Hepatocyte (in vitro differentiated cells): ENCODE measurements around the gene SPSB3. TPM values are rescaled to one million over a fixed set of nuclear protein-coding genes. Genes with fewer than 3 reads are reported as not detected.

Source experiments
- DNase-seq: peaks from one replicate; pipeline ENCODE4 v3.0.0-alpha.2; 2016; ENCODE audit warnings: low spot score
- H2AFZ ChIP-seq: fragments of 200-600 bp; sonication (generic); 2 replicates; pipeline ENCODE4 v1.6.0; 2016; ENCODE audit warnings: antibody characterized with exemption, mild to moderate bottlenecking
- H3K27ac ChIP-seq: fragments of 200-600 bp; sonication (generic); 2 replicates; pipeline ENCODE4 v1.5.1; 2016; ENCODE audit warnings: mild to moderate bottlenecking
- H3K27me3 ChIP-seq: fragments of 200-600 bp; sonication (generic); 2 replicates; pipeline ENCODE4 v1.6.1; 2016
- H3K36me3 ChIP-seq: fragments of 200-600 bp; sonication (generic); replicated peaks from 2 replicates; pipeline ENCODE4 v1.5.1; 2016; ENCODE audit warnings: low read depth; ENCODE audit not compliant: insufficient read depth
- H3K4me1 ChIP-seq: fragments of 200-600 bp; sonication (generic); 2 replicates; pipeline ENCODE4 v1.5.1; 2016; ENCODE audit warnings: mild to moderate bottlenecking, moderate library complexity; ENCODE audit not compliant: insufficient read depth
- H3K4me2 ChIP-seq: fragments of 200-600 bp; sonication (generic); 2 replicates; pipeline ENCODE4 v1.6.0; 2016
- H3K4me3 ChIP-seq: fragments of 200-600 bp; sonication (generic); 2 replicates; pipeline ENCODE4 v1.5.1; 2016; ENCODE audit warnings: mild to moderate bottlenecking
- H3K79me2 ChIP-seq: fragments of 200-600 bp; sonication (generic); 2 replicates; pipeline ENCODE4 v1.6.0; 2017; ENCODE audit warnings: mild to moderate bottlenecking
- H3K9me2 ChIP-seq: fragments of 200-600 bp; sonication (generic); replicated peaks from 2 replicates; pipeline ENCODE4 v1.6.0; 2017; ENCODE audit warnings: mild to moderate bottlenecking; ENCODE audit not compliant: insufficient read depth
- H3K9me3 ChIP-seq: fragments of 200-600 bp; sonication (generic); 2 replicates; pipeline ENCODE4 v1.5.1; 2016; ENCODE audit warnings: low read depth, mild to moderate bottlenecking
- H4K20me1 ChIP-seq: fragments of 200-600 bp; sonication (generic); 2 replicates; pipeline ENCODE4 v1.6.0; 2016; ENCODE audit warnings: mild to moderate bottlenecking; ENCODE audit not compliant: insufficient read depth, poor library complexity, severe bottlenecking
- EZH2 ChIP-seq: fragments of 200-600 bp; sonication (generic); IDR thresholded peaks from 2 replicates; pipeline ENCODE4 v1.6.1; 2016; ENCODE audit warnings: antibody characterized with exemption, mild to moderate bottlenecking, borderline replicate concordance
- EZH2phosphoT487 ChIP-seq: fragments of 200-600 bp; sonication (generic); IDR thresholded peaks from one replicate; pipeline ENCODE4 v1.6.1; 2018; ENCODE audit warnings: antibody characterized with exemption, mild to moderate bottlenecking, low read depth, moderate library complexity; ENCODE audit not compliant: unreplicated experiment, severe bottlenecking
- WGBS: methylation state at CpG from one replicate; pipeline ENCODE4 v1.1.6; 2016; ENCODE audit warnings: low lambda C conversion rate; ENCODE audit errors: missing lambda C conversion rate; 5-methylcytosine and 5-hydroxymethylcytosine counted together
- polyA plus RNA-seq: library from polyadenylated mRNA; unstranded; fragments of >200 nt; fragmentation: Nextera tagmentation; extraction: Ambion mirVana; gene quantifications from 2 replicates; pipeline ENCODE4 v1.2.1, GENCODE V29; 2016
- total RNA-seq: library from RNA; depleted of rRNA; stranded (reverse); fragments of >200 nt; gene quantifications from 2 replicates; pipeline ENCODE4 v1.2.3, GENCODE V29; 2014
- TF ChIP-seq, protein P1 (sequence below): fragments of 200-600 bp; sonication (generic); IDR thresholded peaks from 2 replicates; pipeline ENCODE4 v1.5.1; 2016; ENCODE audit warnings: antibody characterized with exemption, mild to moderate bottlenecking; ENCODE audit not compliant: poor library complexity

Gene SPSB3
- total and polyA plus RNA-seq, 2 experiments from 2014 or later, result 38.8 to 64.6 TPM

DNA sequence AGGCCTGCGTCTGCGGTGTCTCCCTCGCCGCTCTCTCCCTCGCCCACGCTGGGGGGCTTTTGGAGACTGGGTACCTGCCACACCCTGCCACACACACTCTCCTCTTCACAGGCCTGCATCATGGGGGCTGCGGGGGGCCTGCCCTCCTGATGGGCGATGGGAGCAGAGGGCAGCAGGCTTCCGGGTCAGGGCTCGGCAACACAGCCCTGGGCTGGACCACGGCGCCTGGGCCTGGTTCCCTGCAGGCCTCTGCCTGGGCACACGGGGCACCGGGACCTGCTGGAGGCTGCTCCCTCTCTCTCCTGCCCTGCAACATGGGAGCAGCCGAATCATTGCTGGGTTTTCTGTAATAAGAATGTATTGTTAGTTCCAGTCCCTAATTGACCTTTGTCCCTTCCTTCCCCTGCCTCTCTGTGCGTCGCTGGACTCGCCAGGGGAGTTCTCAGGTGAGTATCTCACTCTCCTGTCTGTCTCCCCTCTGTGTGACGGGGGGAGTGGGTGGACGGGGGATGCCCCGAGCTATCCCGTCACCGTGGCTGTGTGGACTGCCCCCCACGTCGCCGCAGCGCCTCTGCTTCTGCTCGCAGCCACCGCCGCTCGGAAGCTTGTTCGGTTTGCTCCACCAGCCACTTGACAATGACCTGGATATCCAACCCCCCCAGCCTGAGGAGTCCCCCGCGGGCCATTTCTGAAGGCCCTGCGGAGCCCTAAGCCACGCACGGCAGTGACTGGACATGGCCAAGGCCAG, 24.5 kb downstream of the SPSB3 start:
- Histone ChIP-seq H3K27me3 (no peaks in the 10 kb centered on the region), H3K79me2 (no peaks in the 10 kb centered on the region), H3K4me1 (peaks cover 9% of the 10 kb centered on the region), H3K9me3 (no peaks in the 10 kb centered on the region), H3K4me3 (no peak overlapping the region), H2AFZ (no peak overlapping the region), H4K20me1 (peaks cover under 1% of the 10 kb centered on the region), H3K4me2 (peak overlapping the region; percentile 59), H3K36me3 (no peaks in the 10 kb centered on the region), H3K9me2 (no peaks in the 10 kb centered on the region), H3K27ac (no peak overlapping the region)
- no peak for TF ChIP-seq EZH2
- TF ChIP-seq, protein P1, sequence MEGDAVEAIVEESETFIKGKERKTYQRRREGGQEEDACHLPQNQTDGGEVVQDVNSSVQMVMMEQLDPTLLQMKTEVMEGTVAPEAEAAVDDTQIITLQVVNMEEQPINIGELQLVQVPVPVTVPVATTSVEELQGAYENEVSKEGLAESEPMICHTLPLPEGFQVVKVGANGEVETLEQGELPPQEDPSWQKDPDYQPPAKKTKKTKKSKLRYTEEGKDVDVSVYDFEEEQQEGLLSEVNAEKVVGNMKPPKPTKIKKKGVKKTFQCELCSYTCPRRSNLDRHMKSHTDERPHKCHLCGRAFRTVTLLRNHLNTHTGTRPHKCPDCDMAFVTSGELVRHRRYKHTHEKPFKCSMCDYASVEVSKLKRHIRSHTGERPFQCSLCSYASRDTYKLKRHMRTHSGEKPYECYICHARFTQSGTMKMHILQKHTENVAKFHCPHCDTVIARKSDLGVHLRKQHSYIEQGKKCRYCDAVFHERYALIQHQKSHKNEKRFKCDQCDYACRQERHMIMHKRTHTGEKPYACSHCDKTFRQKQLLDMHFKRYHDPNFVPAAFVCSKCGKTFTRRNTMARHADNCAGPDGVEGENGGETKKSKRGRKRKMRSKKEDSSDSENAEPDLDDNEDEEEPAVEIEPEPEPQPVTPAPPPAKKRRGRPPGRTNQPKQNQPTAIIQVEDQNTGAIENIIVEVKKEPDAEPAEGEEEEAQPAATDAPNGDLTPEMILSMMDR, result no peak
- TF ChIP-seq EZH2phosphoT487, result no peak
- 83% methylated on average over 36 of the region's 37 CpGs for WGBS
- no peak for DNase-seq

DNA sequence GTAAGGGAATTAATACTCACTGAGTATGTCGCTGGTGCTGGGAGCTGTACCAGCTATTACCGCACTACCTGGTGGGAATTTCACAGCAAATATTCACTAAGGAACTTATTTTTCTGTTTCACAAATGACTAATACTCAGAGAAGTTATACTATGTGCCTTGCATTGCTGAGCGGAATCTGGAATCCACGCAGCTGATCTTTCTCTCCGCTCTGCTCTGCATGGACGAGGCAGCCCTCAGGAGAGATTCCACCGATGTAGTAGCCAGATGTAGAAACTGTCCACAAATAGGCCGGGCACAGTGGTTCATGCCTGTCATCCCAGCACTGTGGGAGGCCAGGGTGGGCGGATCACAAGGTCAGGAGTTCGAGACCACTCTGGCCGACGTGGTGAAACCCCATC, 28.2 kb downstream of the SPSB3 start:
- Histone ChIP-seq H4K20me1 (no peaks in the 10 kb centered on the region), H3K27ac (no peak overlapping the region), H3K36me3 (no peaks in the 10 kb centered on the region)

DNA sequence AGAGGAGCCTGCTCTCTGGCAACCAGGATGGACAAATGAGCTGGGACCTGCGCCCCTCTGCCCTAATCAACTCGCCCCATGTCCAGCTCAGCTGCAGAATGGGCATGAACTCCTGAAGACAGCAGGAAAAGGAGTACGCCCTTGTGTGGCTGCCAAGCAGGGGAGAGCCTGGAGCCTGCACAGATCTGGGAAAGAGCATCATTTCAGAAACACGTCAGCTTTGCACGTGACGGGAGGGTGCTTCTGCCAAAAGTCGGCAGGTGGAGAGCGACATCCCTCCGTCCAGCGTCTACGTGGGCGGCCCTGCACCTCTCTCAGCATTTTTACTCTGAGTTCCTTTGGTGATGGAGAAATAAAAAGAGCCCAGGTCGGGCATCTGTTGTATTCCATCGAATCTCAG, 29.5 kb downstream of the SPSB3 start:
- Histone ChIP-seq H4K20me1 (no peaks in the 10 kb centered on the region), H3K27me3 (no peaks in the 10 kb centered on the region), H3K9me2 (no peaks in the 10 kb centered on the region), H3K79me2 (no peaks in the 10 kb centered on the region), H3K9me3 (no peaks in the 10 kb centered on the region), H3K4me3 (no peak overlapping the region), H3K4me2 (no peak overlapping the region), H3K27ac (no peak overlapping the region), H2AFZ (no peak overlapping the region), H3K4me1 (peaks cover 6% of the 10 kb centered on the region), H3K36me3 (no peaks in the 10 kb centered on the region)
- no peak for DNase-seq
- TF ChIP-seq, protein P1, result no peak
- TF ChIP-seq EZH2phosphoT487, result no peak
- WGBS, result 98% methylated on average over 14 of the region's 14 CpGs

More for the DNA sequence above, 28.2 kb downstream of the SPSB3 start:
- Histone ChIP-seq H3K9me2 (no peaks in the 10 kb centered on the region), H3K79me2 (no peaks in the 10 kb centered on the region), H3K4me2 (no peak overlapping the region), H3K27me3 (no peaks in the 10 kb centered on the region), H3K4me1 (peaks cover 9% of the 10 kb centered on the region), H3K4me3 (no peak overlapping the region), H2AFZ (no peak overlapping the region), H3K9me3 (no peaks in the 10 kb centered on the region)
- TF ChIP-seq EZH2phosphoT487 (no peak), EZH2 (no peak)
- TF ChIP-seq, protein P1, result no peak
- DNase-seq, result no peak
- WGBS, result 97% methylated on average over 12 of the region's 12 CpGs
